ENCODE results near the gene LARP1. TPM values are rescaled to one million over a fixed set of nuclear protein-coding genes. Genes with fewer than 3 reads are reported as not detected.

The LARP1 gene
- polyA plus RNA-seq, 2 of the 4 experiments (the other 2 are of a cell fraction), result 87.0 to 112 TPM

DNA sequence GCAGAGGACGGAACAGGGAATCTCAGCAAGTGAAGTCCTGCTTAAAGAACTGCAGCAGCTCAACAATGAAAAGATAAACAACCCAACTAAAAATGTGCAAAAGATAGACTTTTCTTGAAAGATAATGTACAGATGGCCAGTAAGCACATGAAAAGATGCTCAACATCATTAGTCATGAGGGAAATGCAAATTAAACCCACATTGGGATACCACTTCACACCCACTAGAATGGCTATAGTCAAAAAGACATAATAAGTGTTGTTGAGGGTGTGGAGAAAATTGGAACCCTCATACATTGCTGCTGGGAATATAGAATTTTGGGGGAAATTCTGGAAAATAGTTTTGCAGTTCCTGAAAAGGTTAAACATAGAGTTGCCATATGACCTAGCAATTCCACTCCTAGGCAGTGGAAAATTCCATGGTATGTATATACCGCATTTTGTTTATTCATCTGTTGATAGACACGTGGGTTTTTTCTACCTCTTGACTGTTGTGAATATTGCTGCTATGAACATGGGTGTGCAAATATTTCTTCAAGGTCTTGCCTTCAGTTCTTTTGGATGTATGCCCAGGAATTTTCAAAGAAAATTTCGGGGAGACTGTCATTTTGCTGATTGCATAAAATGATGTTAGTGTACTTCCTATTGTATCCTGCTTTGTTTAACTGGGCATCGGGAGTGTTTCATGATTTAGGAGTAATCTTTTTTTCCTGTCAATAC lies 110.4 kb downstream of the LARP1 start:
- no peak overlapping the region for H3K4me3 ChIP-seq
- peaks cover 28% of the 10 kb centered on the region for H3K4me1 ChIP-seq
- DNase-seq (ENCODE audit: low read depth in 1 of 2, low spot score in 1 of 2) (no peak), FAIRE-seq (no peak), ATAC-seq (no peak)
- no peaks in the 10 kb centered on the region for H3K9me3 ChIP-seq
- no peak overlapping the region for H3K27ac ChIP-seq
- ChIA-PET POLR2A (no interaction called here), CTCF (no interaction called here)
- 0 out of 3 replicates have a peak overlapping the region, but pooled peaks have one; percentile 6 for H3K4me2 ChIP-seq
- WGBS (ENCODE audit: missing lambda C conversion rate), result 58% methylated on average over 5 of the region's 5 CpGs
- TF ChIP-seq ZFP36 (IDR thresholded peaks at IDR 0.05; ENCODE audit: borderline replicate concordance, partially characterized antibody) (no peak), RARB (CRISPR knock-in tag; IDR thresholded peaks at IDR 0.05) (no peak), MYC (IDR thresholded peaks at IDR 0.05; ENCODE audit: borderline replicate concordance, low read length) (no peak), NPAS2 (CRISPR knock-in tag; IDR thresholded peaks at IDR 0.05; ENCODE audit: borderline replicate concordance) (no peak), HOXA7 (CRISPR knock-in tag; IDR thresholded peaks at IDR 0.05) (no peak), ZC3H11A (IDR thresholded peaks at IDR 0.05) (no peak)
- TF ChIP-seq, protein P1, sequence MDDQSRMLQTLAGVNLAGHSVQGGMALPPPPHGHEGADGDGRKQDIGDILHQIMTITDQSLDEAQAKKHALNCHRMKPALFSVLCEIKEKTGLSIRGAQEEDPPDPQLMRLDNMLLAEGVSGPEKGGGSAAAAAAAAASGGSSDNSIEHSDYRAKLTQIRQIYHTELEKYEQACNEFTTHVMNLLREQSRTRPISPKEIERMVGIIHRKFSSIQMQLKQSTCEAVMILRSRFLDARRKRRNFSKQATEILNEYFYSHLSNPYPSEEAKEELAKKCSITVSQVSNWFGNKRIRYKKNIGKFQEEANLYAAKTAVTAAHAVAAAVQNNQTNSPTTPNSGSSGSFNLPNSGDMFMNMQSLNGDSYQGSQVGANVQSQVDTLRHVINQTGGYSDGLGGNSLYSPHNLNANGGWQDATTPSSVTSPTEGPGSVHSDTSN (IDR thresholded peaks at IDR 0.05), result no peak

- no peaks in the 10 kb centered on the region for H3K9me3 ChIP-seq
- FAIRE-seq (no peak), ATAC-seq (no peak), DNase-seq (ENCODE audit: low read depth in 1 of 2, low spot score in 1 of 2) (no peak)
- no peak overlapping the region for H3K4me2 ChIP-seq
- POLR2A ChIA-PET, result interaction anchor here (1.9 kb wide), 1 partner anchor 8 kb away, joined by 10 read pairs; the partner anchor contains the start of gene CNOT8
- no peak for TF ChIP-seq ELK1 (IDR thresholded peaks at IDR 0.05; ENCODE audit: low read depth, low read length)
- no peak for TF ChIP-seq E2F6 (IDR thresholded peaks at IDR 0.05; ENCODE audit: borderline replicate concordance, low read depth)
- no peak for TF ChIP-seq NR3C1 (IDR thresholded peaks at IDR 0.05)
- no peak for TF ChIP-seq CHD2 (IDR thresholded peaks at IDR 0.05; ENCODE audit: low read length, partially characterized antibody)
- no peak for TF ChIP-seq MAX (IDR thresholded peaks at IDR 0.05)
- TF ChIP-seq JUNB (IDR thresholded peaks at IDR 0.05), result no peak
- TF ChIP-seq FOSL2 (IDR thresholded peaks at IDR 0.05), result no peak
- no peak for TF ChIP-seq FOSL2 (CRISPR knock-in tag; IDR thresholded peaks at IDR 0.05)
- no peak for TF ChIP-seq RAD21 (conservative IDR thresholded peaks at IDR 0.05 in 1 of 2, IDR thresholded peaks at IDR 0.05 in 1 of 2)
- no peak for TF ChIP-seq POLR2AphosphoS2 (conservative IDR thresholded peaks at IDR 0.05; ENCODE audit: low read length)
- no peak for TF ChIP-seq MAZ (IDR thresholded peaks at IDR 0.05; ENCODE audit: borderline replicate concordance, low read depth, low read length)
- no peak for TF ChIP-seq CBX2 (IDR thresholded peaks at IDR 0.05; ENCODE audit: borderline replicate concordance, low read depth)
- H3K4me3 ChIP-seq, result no peak overlapping the region
- WGBS (ENCODE audit: missing lambda C conversion rate), result 76% methylated on average over 2 of the region's 2 CpGs
- CTCF ChIA-PET, result no interaction called here
- H3K4me1 ChIP-seq, result peaks cover 21% of the 10 kb centered on the region
- H3K27ac ChIP-seq, result no peak overlapping the region
These were observed 111.7 kb downstream of the LARP1 start for GRCh38 chr5:154866841-154867240.

Small RNA genes within 50 kb of the gene (small RNA-seq; reads per million reads assigned to genes)
- gene MIR378H (0 reads per million in 6 experiments), gene RF00019 (0 reads per million in 6 experiments)

Other genes with a start within 250 kb of the LARP1 start
- gene FAXDC2, start 95.2 kb downstream of the LARP1 start, polyA plus RNA-seq (2011; rRNA removed), result 0.94 and 1.6 TPM in 2 replicates
- gene FAXDC2, start 95.2 kb downstream of the LARP1 start, polyA plus RNA-seq (2017; fragmentation: RNase III; extraction: RNeasy Plus Mini Kit Qiagen cat#74134 plus additional on column Dnase treatment), result 0.14 to 0.42 TPM (median 0.33 TPM) in 3 replicates
- 49.8 and 52.7 TPM in 2 replicates for gene CNOT8, start 103.2 kb downstream of the LARP1 start, polyA plus RNA-seq (2011; rRNA removed)
- gene CNOT8, start 103.2 kb downstream of the LARP1 start, polyA plus RNA-seq (2017; fragmentation: RNase III; extraction: RNeasy Plus Mini Kit Qiagen cat#74134 plus additional on column Dnase treatment), result 35.7 to 41.2 TPM (median 40.6 TPM) in 3 replicates
- gene GEMIN5, start 182.8 kb downstream of the LARP1 start, polyA plus RNA-seq (2011; rRNA removed), result 22.6 and 25.2 TPM in 2 replicates
- gene GEMIN5, start 182.8 kb downstream of the LARP1 start, polyA plus RNA-seq (2017; fragmentation: RNase III; extraction: RNeasy Plus Mini Kit Qiagen cat#74134 plus additional on column Dnase treatment), result 19.6 to 23.1 TPM (median 20.2 TPM) in 3 replicates
- gene MRPL22, start 185.7 kb downstream of the LARP1 start, polyA plus RNA-seq (2011; rRNA removed), result 67.9 and 91.0 TPM in 2 replicates
- gene MRPL22, start 185.7 kb downstream of the LARP1 start, polyA plus RNA-seq (2017; fragmentation: RNase III; extraction: RNeasy Plus Mini Kit Qiagen cat#74134 plus additional on column Dnase treatment), result 56.3 to 60.2 TPM (median 59.9 TPM) in 3 replicates

Data from A549 (cell line).